OCI-M2 (cell line): ENCODE data around the gene KIAA1671.
"Not testable (repeated sequence)": the region's sequence is repeated elsewhere in the genome, so short reads cannot be mapped to it uniquely, and the experiment has no call there.

Experiments used
- DNase-seq: peaks from one replicate; lab custom pipeline; 2025; ENCODE audit not compliant: unreplicated experiment; lab: John Stamatoyannopoulos, UW

The KIAA1671 gene

GRCh38 chr22:25187469-25187868 lies 235.0 kb downstream of the KIAA1671 start:
- DNase-seq = no peak

GRCh38 chr22:25192406-25192805 lies 239.9 kb downstream of the KIAA1671 start:
- DNase-seq = no peak

- no peak for DNase-seq
Observed at GRCh38 chr22:25193130-25193529, 240.6 kb downstream of the KIAA1671 start.

- no peak for DNase-seq
Observed at GRCh38 chr22:25193548-25193947, 241.0 kb downstream of the KIAA1671 start.

DNA sequence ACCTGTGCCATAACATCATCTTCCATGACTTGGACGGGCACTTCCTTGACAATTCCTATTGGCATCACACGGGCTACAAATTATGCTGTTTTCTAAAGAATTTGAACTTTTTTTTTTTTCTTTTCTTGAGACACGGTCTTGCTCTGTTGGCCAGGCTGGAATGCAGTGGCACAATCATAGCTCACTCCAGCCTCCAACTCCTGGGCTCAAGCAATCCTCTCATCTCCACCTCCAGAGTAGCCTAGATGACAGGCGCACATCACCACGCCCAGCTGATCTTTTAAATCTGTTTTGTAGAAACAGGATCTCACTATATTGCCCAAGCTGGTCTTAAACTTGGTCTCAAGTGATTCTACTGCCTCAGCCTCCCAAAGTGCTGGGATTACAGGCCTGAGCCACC lies 243.8 kb downstream of the KIAA1671 start:
- no peak for DNase-seq

GRCh38 chr22:25197340-25197739 lies 244.8 kb downstream of the KIAA1671 start:
- DNase-seq = no peak

GRCh38 chr22:25199731-25200520 lies 247.4 kb downstream of the KIAA1671 start, which contains the start of gene CRYBB3:
CRYBB3 (plus strand) TSS chr22:25199858; CDS start chr22:25201397, 1,539 bp downstream.
- DNase-seq = no peak

GRCh38 chr22:25200967-25201366 lies 248.5 kb downstream of the KIAA1671 start:
- DNase-seq = no peak

DNA sequence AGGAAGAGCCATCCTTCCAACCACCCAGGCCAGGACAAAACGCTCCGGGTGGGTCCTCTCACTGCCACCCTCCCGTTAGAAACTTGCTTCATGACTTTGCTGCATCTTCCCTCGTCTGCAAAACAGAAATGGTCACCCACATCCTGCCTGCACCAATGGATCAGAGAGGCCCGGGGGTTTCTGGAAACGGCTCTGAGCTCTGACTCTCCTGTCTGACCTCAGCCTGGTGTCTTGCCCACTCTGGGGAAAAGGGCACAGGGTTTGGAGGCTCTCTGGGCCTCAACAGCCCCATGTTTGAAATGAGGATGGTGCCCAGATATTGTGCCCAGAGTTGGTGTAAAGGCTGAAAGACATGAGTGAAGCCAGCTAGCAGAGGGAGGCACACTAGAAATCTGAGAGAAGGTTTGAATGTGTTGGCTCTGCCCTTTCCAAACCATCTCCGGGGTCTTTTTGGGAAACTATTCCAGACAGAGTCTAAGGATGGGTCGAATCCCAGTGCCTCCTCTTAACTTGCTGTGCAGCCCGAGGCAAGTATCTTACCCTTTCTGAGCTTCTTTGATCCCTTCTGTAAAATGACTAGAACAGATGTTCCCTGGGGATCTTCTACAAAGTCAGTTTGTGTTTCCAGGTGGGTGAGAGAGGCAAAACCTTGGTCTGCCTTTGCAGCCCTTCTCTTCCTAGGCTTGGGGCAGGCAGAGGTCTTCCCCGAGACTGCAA lies 249.2 kb downstream of the KIAA1671 start:
- DNase-seq = no peak

GRCh38 chr22:25202290-25202921 lies 249.9 kb downstream of the KIAA1671 start:
- DNase-seq = no peak

GRCh38 chr22:25203082-25203481 lies 250.6 kb downstream of the KIAA1671 start:
- DNase-seq = no peak

DNA sequence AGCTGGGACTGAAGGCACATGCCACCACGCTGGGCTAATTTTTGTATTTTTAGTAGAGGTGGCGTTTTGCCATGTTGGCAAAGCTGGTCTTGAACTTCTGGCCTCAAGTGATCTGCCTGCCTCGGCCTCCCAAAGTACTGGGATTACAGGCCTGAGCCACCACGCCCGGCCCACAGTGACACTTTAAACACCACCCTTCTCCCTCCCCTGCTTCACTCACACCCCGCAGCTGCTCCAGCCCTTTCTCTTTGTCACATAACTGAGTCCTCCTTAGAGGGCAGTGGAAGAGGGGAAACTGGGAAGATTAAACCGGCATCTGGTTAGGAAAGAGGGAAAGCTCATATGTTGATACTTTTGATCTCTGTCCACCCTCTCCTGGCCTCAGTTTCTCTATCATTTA lies 252.0 kb downstream of the KIAA1671 start:
- not testable (repeated sequence) for DNase-seq

- no peak for DNase-seq
Observed at GRCh38 chr22:25205847-25206246, 253.3 kb downstream of the KIAA1671 start.

- DNase-seq = no peak
Observed at GRCh38 chr22:25206998-25207397, 254.5 kb downstream of the KIAA1671 start.

GRCh38 chr22:25207553-25208157 lies 255.1 kb downstream of the KIAA1671 start:
- DNase-seq = no peak

DNA sequence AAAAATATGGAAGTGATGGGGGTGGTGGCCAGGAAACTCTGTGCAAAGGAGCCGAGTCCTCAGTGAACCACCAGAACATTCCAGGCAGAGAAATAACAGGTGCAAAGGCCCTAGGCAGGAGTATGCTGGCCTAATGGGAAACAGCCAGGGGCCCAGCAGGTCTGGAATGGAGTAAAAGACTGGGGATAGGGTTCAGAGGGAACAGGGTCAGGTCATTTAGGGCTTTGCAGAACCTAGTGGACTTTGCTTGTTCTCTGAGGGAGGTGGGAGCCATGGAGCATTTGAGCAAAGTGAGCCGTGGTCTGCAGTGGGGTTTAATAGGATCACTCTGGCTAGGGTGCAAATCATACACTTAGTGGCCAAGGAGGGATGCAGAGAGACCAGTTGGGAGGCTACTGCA lies 255.8 kb downstream of the KIAA1671 start:
- DNase-seq = no peak

GRCh38 chr22:25208743-25209505 lies 256.4 kb downstream of the KIAA1671 start:
- DNase-seq = no peak

- DNase-seq = no peak
Observed at GRCh38 chr22:25210793-25211192, 258.3 kb downstream of the KIAA1671 start.

DNA sequence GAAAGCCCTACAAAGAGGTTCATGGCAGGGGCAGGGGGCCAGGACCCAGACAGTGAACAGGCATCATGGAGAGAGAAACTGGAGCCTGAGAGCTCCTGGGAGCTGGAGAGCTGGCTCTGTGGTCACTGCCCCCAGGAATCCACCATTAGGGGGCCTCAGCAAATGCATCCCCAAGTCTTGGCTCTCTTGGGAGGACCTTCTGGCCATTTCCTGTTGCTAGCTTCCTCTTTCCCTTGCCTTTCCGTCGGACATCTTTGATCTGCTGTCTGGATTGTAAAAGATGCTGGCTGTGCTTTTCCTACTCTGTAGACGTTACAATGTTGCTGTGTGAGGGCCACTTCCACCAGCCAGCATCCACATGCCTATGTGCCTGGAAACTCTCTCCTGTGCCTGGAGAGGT lies 259.8 kb downstream of the KIAA1671 start:
- DNase-seq = no peak

- no peak for DNase-seq
Observed at GRCh38 chr22:25213221-25213620, 260.7 kb downstream of the KIAA1671 start.

DNA sequence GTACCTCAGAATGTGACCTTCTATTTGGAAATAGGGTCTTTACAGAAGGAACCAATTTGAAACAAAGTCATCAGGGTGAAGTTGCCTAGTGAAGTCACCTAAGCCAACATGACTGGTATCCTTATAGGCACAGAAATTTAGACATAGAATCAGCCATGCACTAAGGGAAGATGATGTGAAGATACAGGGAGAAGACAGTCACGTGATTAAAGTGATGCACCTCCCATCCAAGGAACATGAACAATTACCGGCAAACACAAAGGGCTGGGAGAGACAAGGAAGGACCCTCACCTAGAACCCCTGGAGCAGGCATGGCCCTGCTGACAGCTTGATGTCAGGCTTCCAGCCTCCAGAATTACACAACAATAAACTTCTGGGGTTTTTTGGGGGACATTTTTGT lies 263.7 kb downstream of the KIAA1671 start:
- DNase-seq = no peak
